ENCODE results near the gene ING3.

- TF ChIP-seq CTCF (IDR thresholded peaks at IDR 0.05; ENCODE audit: low read depth, low read length, poor library complexity, severe bottlenecking) (no peak), EZH2phosphoT487 (IDR thresholded peaks at IDR 0.05; ENCODE audit: borderline replicate concordance, low read length) (no peak)
These were observed 16.4 kb downstream of the ING3 start for GRCh38 chr7:120966961-120967360.
